ENCODE data around the gene LYRM9.

DNA sequence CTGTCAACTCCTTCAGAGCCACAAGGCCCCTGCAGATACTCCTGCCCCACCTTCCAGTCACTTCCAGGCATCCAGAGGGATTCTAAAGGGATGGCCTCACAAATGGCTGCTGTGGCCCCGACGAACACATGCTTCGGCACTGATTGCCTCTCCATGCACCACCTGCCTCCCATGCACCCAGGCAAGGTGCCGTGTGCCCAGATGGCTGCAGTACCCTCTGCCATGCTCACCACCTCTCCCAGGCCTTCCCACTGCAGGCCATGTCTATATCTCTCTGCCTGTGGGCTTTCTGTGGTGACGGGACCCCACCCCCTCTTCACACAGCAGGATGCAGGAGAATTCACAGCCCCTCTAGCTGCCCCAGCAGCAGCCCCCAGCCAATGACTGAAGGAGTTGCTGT lies 27.9 kb upstream of the LYRM9 start:
- TF ChIP-seq FOSL1 (IDR thresholded peaks at IDR 0.05; ENCODE audit: insufficient read depth, low read depth, low read length) (no peak), RAD21 (IDR thresholded peaks at IDR 0.05 in 1 of 2, conservative IDR thresholded peaks at IDR 0.05 in 1 of 2; ENCODE audit: low read depth in 2 of 2, low read length in 2 of 2) (no peak), POLR2AphosphoS5 (IDR thresholded peaks at IDR 0.05; ENCODE audit: low read depth, low read length) (no peak), BRCA1 (IDR thresholded peaks at IDR 0.05; ENCODE audit: low read depth, low read length) (no peak), YY1 (IDR thresholded peaks at IDR 0.05; ENCODE audit: low read depth, low read length) (no peak), HDAC2 (IDR thresholded peaks at IDR 0.05; ENCODE audit: borderline replicate concordance in 1 of 2, low read depth in 2 of 2, low read length in 2 of 2) (no peak), EZH2 (IDR thresholded peaks at IDR 0.05; ENCODE audit: low read depth, low read length, severe bottlenecking) (no peak), SUZ12 (IDR thresholded peaks at IDR 0.05; ENCODE audit: low read length) (no peak), POLR2A (IDR thresholded peaks at IDR 0.05; ENCODE audit: control extremely low read depth in 1 of 2, low read depth in 2 of 2, low read length in 2 of 2) (no peak), SRF (IDR thresholded peaks at IDR 0.05; ENCODE audit: low read depth, low read length) (no peak), KDM1A (IDR thresholded peaks at IDR 0.05; ENCODE audit: borderline replicate concordance, low read length) (no peak)

Data from H1 (cell line).